ENCODE data around the gene PYROXD2.

- TF ChIP-seq EZH2phosphoT487 (IDR thresholded peaks at IDR 0.05; ENCODE audit: insufficient read depth, low read depth) (no peak), EZH2 (IDR thresholded peaks at IDR 0.05; ENCODE audit: insufficient read depth, poor library complexity, severe bottlenecking) (no peak)
These were observed 24.6 kb downstream of the PYROXD2 start for GRCh38 chr10:98390406-98390805.
